Gastrocnemius medialis (tissue), 4 donors: ENCODE results near the gene COL24A1. TPM values are rescaled to one million over a fixed set of nuclear protein-coding genes. Genes with fewer than 3 reads are reported as not detected.

Experiments
- ATAC-seq, 2 donors: fragments of 150-250 bp; one replicate each; pipeline ENCODE4 v1.9.1; 2016
- DNase-seq, 2 donors: peaks; one replicate each; pipeline ENCODE4 v3.0.0-alpha.2; 2019
- H3K27ac ChIP-seq, 4 donors: fragments of 200-600 bp; sonication (generic); 1 replicate in 1 of 4; 2 replicates in 3 of 4; pipeline ENCODE4 v1.5.1; 2016 to 2018; ENCODE audit warnings: mild to moderate bottlenecking in 2 of 4, moderate library complexity in 1 of 4
- H3K27me3 ChIP-seq, 3 donors: fragments of 200-600 bp; sonication (generic) in 2 of 3; 1 replicate in 1 of 3; 2 replicates in 2 of 3; pipeline versions ENCODE4 v1.5.1 to v1.6.0; 2016 to 2019; ENCODE audit warnings: mild to moderate bottlenecking in 1 of 3, moderate library complexity in 1 of 3
- H3K36me3 ChIP-seq, 2 donors: fragments of 200-600 bp; sonication (generic) in 1 of 2; one replicate each; pipeline ENCODE4 v1.5.1; 2017 to 2018
- H3K4me1 ChIP-seq, 2 donors: fragments of 200-600 bp; sonication (generic) in 1 of 2; one replicate each; pipeline ENCODE4 v1.5.1; 2016 to 2017; ENCODE audit warnings: mild to moderate bottlenecking in 2 of 2
- H3K4me3 ChIP-seq, 4 donors: fragments of 200-600 bp; sonication (generic) in 3 of 4; 1 replicate in 1 of 4; 2 replicates in 3 of 4; pipeline ENCODE4 v1.5.1; 2016 to 2019; ENCODE audit warnings: mild to moderate bottlenecking in 2 of 4
- H3K9me3 ChIP-seq, 3 donors: fragments of 200-600 bp; sonication (generic) in 2 of 3; 1 replicate in 1 of 3; 2 replicates in 2 of 3; pipeline ENCODE4 v1.5.1; 2016 to 2019
- POLR2A ChIP-seq, 2 donors: fragments of 450-650 bp; IDR thresholded peaks; one replicate each; pipeline ENCODE4 v1.6.1; 2017; ENCODE audit warnings: antibody characterized with exemption in 2 of 2, mild to moderate bottlenecking in 2 of 2, moderate library complexity in 2 of 2
- in situ Hi-C, 4 donors: fragments of 200-750 bp; cut with MboI; loops; one replicate each; pipeline versions ENCODE4 v1.15.0 to v1.8.0; 2017; ENCODE audit warnings: low sequenced_read_pairs in 4 of 4
- intact Hi-C: fragments of 100-400 bp; cut with DNase I; formaldehyde crosslinking; loops from one replicate; pipeline ENCODE4 v1.15.1; 2023; ENCODE audit warnings: low total_unique reads
- total RNA-seq, 4 donors: library from RNA; depleted of rRNA; stranded (reverse); fragments of >200 nt; gene quantifications; one replicate each; pipeline versions ENCODE4 v1.1.0 to v1.2.3, GENCODE V29; 2016
- TF ChIP-seq, protein P1 (sequence below), 5 experiments: fragments of 450-650 bp in 3 of 5; fragments of 200-600 bp in 2 of 5; sonication (generic) in 2 of 5; IDR thresholded peaks in 4 of 5; conservative IDR thresholded peaks in 1 of 5; 1 replicate in 4 of 5; 2 replicates in 1 of 5; pipeline ENCODE4 v1.5.1; 2016 to 2019; ENCODE audit warnings: antibody characterized with exemption in 5 of 5, mild to moderate bottlenecking in 3 of 5, moderate library complexity in 3 of 5

The COL24A1 gene
- total RNA-seq, 4 donors from 2014 or later: 0.09 to 0.36 TPM; not detected in 2

DNA sequence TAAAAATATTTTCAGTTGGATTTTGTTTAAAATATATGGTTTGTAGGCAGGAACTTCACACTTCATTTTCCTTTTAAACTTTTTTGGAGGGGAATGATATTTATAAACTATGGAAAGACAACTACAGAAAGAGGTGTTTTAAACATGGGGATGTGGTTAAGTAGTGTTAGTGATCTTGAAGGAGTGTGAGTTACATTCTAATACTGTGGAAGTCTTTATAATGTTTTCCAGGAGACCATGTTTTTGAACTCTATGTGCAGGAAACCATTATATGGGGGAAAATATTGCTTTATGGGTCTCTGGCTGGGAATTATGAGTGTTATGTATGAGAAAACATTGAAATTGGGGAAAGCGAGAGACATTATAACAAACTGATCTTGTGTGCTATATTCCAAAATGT lies 35.8 kb upstream of the COL24A1 start:
- no peak for DNase-seq
- Histone ChIP-seq H3K4me1 (no peaks in the 10 kb centered on the region), H3K9me3 (no peaks in the 10 kb centered on the region), H3K27ac (no peak overlapping the region), H3K27me3 (no peaks in the 10 kb centered on the region), H3K36me3 (no peaks in the 10 kb centered on the region), H3K4me3 (no peak overlapping the region)
- intact Hi-C loops: no loop called here
- no peak for ATAC-seq
- TF ChIP-seq POLR2A (IDR thresholded peaks at IDR 0.05): no peak
- TF ChIP-seq, protein P1, sequence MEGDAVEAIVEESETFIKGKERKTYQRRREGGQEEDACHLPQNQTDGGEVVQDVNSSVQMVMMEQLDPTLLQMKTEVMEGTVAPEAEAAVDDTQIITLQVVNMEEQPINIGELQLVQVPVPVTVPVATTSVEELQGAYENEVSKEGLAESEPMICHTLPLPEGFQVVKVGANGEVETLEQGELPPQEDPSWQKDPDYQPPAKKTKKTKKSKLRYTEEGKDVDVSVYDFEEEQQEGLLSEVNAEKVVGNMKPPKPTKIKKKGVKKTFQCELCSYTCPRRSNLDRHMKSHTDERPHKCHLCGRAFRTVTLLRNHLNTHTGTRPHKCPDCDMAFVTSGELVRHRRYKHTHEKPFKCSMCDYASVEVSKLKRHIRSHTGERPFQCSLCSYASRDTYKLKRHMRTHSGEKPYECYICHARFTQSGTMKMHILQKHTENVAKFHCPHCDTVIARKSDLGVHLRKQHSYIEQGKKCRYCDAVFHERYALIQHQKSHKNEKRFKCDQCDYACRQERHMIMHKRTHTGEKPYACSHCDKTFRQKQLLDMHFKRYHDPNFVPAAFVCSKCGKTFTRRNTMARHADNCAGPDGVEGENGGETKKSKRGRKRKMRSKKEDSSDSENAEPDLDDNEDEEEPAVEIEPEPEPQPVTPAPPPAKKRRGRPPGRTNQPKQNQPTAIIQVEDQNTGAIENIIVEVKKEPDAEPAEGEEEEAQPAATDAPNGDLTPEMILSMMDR (IDR thresholded peaks at IDR 0.05 in 4 of 5, conservative IDR thresholded peaks at IDR 0.05 in 1 of 5): no peak
- in situ Hi-C loops: no loop called here

DNA sequence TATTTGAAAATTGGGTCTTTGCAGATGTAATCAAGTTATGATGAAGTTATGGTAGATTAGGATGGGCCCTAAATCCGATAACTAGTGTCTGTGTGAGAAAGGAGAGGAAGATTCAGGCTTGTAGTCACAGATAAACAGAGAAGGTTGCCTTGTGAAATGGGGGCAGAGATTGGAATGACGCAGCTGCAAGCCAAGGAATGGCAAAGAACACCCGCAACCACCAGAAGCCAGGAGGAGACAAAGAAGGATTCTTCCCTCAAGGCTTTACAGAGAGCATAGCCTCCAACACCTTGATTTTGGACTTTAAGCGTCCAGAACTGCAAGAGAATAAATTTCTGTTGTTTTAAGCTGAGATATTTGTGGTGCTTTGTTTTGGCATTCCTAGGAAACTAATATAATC lies 35.4 kb upstream of the COL24A1 start:
- Histone ChIP-seq H3K4me1 (no peaks in the 10 kb centered on the region), H3K36me3 (no peaks in the 10 kb centered on the region), H3K4me3 (no peak overlapping the region), H3K9me3 (no peaks in the 10 kb centered on the region), H3K27ac (no peak overlapping the region), H3K27me3 (no peaks in the 10 kb centered on the region)
- ATAC-seq (no peak), DNase-seq (no peak)
- TF ChIP-seq, protein P1 (IDR thresholded peaks at IDR 0.05 in 4 of 5, conservative IDR thresholded peaks at IDR 0.05 in 1 of 5): no peak
- in situ Hi-C loops: no loop called here
- intact Hi-C loops: no loop called here

DNA sequence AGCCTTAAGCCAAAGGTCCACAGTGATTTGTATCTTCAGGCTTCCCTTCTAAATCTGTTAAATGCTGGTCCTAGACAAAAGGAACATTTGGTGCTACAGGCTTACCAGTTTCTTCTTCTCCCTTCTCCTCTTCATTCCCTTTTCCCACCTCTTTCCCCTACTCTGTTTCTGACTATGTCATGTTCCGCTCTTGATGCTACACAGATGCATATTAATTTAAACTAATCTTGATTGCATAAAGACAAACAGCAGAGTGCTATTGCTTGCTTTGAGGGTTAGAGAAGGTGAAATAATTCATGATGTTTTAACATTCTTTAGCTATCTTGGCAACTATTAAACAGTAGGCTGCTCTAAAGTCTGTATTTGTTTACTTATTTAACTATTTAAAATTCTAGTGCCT lies 34.3 kb upstream of the COL24A1 start:
- Histone ChIP-seq H3K27me3 (no peaks in the 10 kb centered on the region), H3K4me3 (no peak overlapping the region), H3K9me3 (no peaks in the 10 kb centered on the region), H3K4me1 (no peaks in the 10 kb centered on the region), H3K27ac (no peak overlapping the region), H3K36me3 (no peaks in the 10 kb centered on the region)
- no peak for TF ChIP-seq POLR2A (IDR thresholded peaks at IDR 0.05)
- TF ChIP-seq, protein P1 (IDR thresholded peaks at IDR 0.05 in 4 of 5, conservative IDR thresholded peaks at IDR 0.05 in 1 of 5): no peak
- DNase-seq (no peak), ATAC-seq (no peak)
- intact Hi-C loops (no loop called here), in situ Hi-C loops (no loop called here)

DNA sequence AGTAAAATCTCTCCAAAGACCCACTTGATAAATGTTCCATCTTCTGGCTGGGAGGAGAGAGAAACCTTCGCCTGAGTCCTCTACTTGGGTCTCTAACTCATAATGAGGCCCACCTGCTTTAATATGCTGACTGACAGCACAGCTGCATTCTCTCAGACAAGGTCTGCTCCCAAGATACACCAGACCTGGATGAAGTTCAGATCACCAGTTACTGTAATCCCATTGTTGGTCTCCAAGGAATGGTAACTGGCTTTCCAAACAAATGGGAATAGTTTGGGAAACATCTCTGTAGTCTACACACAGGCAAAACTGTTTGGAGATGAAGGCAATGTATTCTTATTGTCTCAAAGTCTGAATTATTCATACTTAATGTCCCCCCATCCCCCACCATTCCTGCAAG lies 27.9 kb upstream of the COL24A1 start:
- DNase-seq (no peak), ATAC-seq (no peak)
- in situ Hi-C loops: no loop called here
- no peaks in the 10 kb centered on the region for H3K9me3 ChIP-seq
- intact Hi-C loops: no loop called here
- TF ChIP-seq POLR2A (IDR thresholded peaks at IDR 0.05): no peak
- TF ChIP-seq, protein P1 (IDR thresholded peaks at IDR 0.05 in 4 of 5, conservative IDR thresholded peaks at IDR 0.05 in 1 of 5): no peak
- no peaks in the 10 kb centered on the region for H3K4me1 ChIP-seq
- no peak overlapping the region for H3K27ac ChIP-seq
- H3K27me3 ChIP-seq: no peaks in the 10 kb centered on the region
- no peaks in the 10 kb centered on the region for H3K36me3 ChIP-seq
- no peak overlapping the region for H3K4me3 ChIP-seq

DNA sequence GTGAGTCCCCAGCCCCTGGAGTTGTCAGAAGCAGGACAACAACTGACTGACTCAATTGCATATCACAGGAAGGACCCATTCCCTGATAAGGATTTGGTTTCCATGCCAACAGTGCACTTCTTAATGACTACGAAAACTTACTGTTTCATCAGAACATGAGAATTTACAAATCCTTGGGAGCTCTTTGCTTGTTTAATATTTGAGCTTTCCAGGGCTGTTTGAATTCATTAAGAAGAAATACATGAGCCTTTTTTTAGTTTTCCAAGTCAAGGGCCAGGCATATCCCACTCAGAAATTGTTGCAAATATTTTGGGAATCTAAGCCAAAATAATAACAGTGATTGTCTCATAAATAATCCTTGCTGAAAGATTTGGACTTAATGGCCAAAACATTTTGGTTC lies 27.2 kb upstream of the COL24A1 start:
- intact Hi-C loops: no loop called here
- DNase-seq: no peak
- in situ Hi-C loops: no loop called here
- no peaks in the 10 kb centered on the region for H3K4me1 ChIP-seq
- H3K36me3 ChIP-seq: no peaks in the 10 kb centered on the region
- no peak for ATAC-seq
- no peaks in the 10 kb centered on the region for H3K9me3 ChIP-seq
- no peak overlapping the region for H3K27ac ChIP-seq
- no peak overlapping the region for H3K4me3 ChIP-seq
- no peaks in the 10 kb centered on the region for H3K27me3 ChIP-seq
- no peak for TF ChIP-seq POLR2A (IDR thresholded peaks at IDR 0.05)
- TF ChIP-seq, protein P1 (IDR thresholded peaks at IDR 0.05 in 4 of 5, conservative IDR thresholded peaks at IDR 0.05 in 1 of 5): no peak
